H9 (cell line): ENCODE measurements around the gene GYS2. TPM values are rescaled to one million over a fixed set of nuclear protein-coding genes. Genes with fewer than 3 reads are reported as not detected.

ENCODE experiments used
- DNase-seq: peaks from one replicate; pipeline ENCODE4 v3.0.0-alpha.2; 2017
- H2AFZ ChIP-seq: one replicate; pipeline ENCODE4 v1.6.1; 2013; ENCODE audit warnings: mild to moderate bottlenecking, low read length, control low read depth, moderate library complexity
- H2AK5ac ChIP-seq: 2 replicates; pipeline ENCODE4 v1.6.1; 2013; ENCODE audit warnings: low read length, control low read depth, mixed read lengths; ENCODE audit not compliant: insufficient read length
- H2BK120ac ChIP-seq: one replicate; pipeline ENCODE4 v1.6.1; 2013; ENCODE audit warnings: low read depth, mild to moderate bottlenecking, low read length, control low read depth, inconsistent platforms; ENCODE audit not compliant: poor library complexity, severe bottlenecking
- H2BK12ac ChIP-seq: 2 replicates; pipeline ENCODE4 v1.6.1; 2013; ENCODE audit warnings: low read length, control low read depth, mixed read lengths, low read depth; ENCODE audit not compliant: insufficient read length
- H2BK15ac ChIP-seq: 2 replicates; pipeline ENCODE4 v1.6.1; 2013; ENCODE audit warnings: low read depth, low read length, control low read depth
- H2BK20ac ChIP-seq: one replicate; pipeline ENCODE4 v1.6.1; 2013; ENCODE audit warnings: low read depth, mild to moderate bottlenecking, low read length, control low read depth, inconsistent platforms; ENCODE audit not compliant: poor library complexity, severe bottlenecking
- H2BK5ac ChIP-seq: 2 replicates; pipeline ENCODE4 v1.6.1; 2013; ENCODE audit warnings: low read length, control low read depth, mixed read lengths; ENCODE audit not compliant: insufficient read length
- H3K14ac ChIP-seq: 2 replicates; pipeline ENCODE4 v1.6.1; 2013; ENCODE audit warnings: low read length, control low read depth; ENCODE audit not compliant: insufficient read depth
- H3K18ac ChIP-seq: 2 replicates; pipeline ENCODE4 v1.6.1; 2013; ENCODE audit warnings: low read depth, mild to moderate bottlenecking, mixed read lengths, low read length, control low read depth; ENCODE audit not compliant: insufficient read length
- H3K23ac ChIP-seq: 2 replicates; pipeline ENCODE4 v1.6.1; 2013; ENCODE audit warnings: low read length, control low read depth, mixed read lengths, low read depth; ENCODE audit not compliant: insufficient read length
- H3K23me2 ChIP-seq: 2 replicates; pipeline ENCODE4 v1.6.1; 2013; ENCODE audit warnings: low read depth, mild to moderate bottlenecking, mixed read lengths, low read length, control low read depth; ENCODE audit not compliant: insufficient read length, poor library complexity, severe bottlenecking
- H3K27ac ChIP-seq: 2 replicates; pipeline ENCODE4 v1.5.1; 2013; ENCODE audit warnings: low read length, control low read depth, mixed read lengths, low read depth; ENCODE audit not compliant: insufficient read length
- H3K27me3 ChIP-seq: 2 replicates; pipeline ENCODE4 v1.6.1; 2013; ENCODE audit warnings: low read length, control low read depth, inconsistent platforms; ENCODE audit not compliant: insufficient read depth
- H3K4ac ChIP-seq: 2 replicates; pipeline ENCODE4 v1.6.1; 2013; ENCODE audit warnings: low read depth, mild to moderate bottlenecking, control low read depth, inconsistent platforms, low read length, moderate library complexity
- H3K4me1 ChIP-seq: 2 replicates; pipeline ENCODE4 v1.6.1; 2013; ENCODE audit warnings: low read length, control low read depth, inconsistent platforms; ENCODE audit not compliant: insufficient read depth
- H3K4me2 ChIP-seq: 2 replicates; pipeline ENCODE4 v1.6.1; 2013; ENCODE audit warnings: low read length, control low read depth, mixed read lengths; ENCODE audit not compliant: insufficient read length, insufficient read depth
- H3K56ac ChIP-seq: 2 replicates; pipeline ENCODE4 v1.6.1; 2013; ENCODE audit warnings: low read depth, mild to moderate bottlenecking, mixed read lengths, low read length, control low read depth; ENCODE audit not compliant: insufficient read length
- H3K79me1 ChIP-seq: 2 replicates; pipeline ENCODE4 v1.6.1; 2013; ENCODE audit warnings: low read depth, mild to moderate bottlenecking, moderate library complexity, low read length, control low read depth, inconsistent platforms; ENCODE audit not compliant: insufficient read depth, poor library complexity, severe bottlenecking
- H3K79me2 ChIP-seq: 2 replicates; pipeline ENCODE4 v1.6.1; 2013; ENCODE audit warnings: low read length, control low read depth, inconsistent platforms; ENCODE audit not compliant: insufficient read depth
- H3K9ac ChIP-seq: 2 replicates; pipeline ENCODE4 v1.6.1; 2013; ENCODE audit warnings: low read length, control low read depth, mixed read lengths; ENCODE audit not compliant: insufficient read length; ENCODE audit errors: extremely low read depth
- H3K9me3 ChIP-seq: one replicate; pipeline ENCODE4 v1.6.1; 2013; ENCODE audit warnings: low read depth, low read length, inconsistent platforms; ENCODE audit not compliant: control insufficient read depth
- H3T11ph ChIP-seq: one replicate; pipeline ENCODE4 v1.6.1; 2013; ENCODE audit warnings: mild to moderate bottlenecking, low read length, control low read depth, inconsistent platforms
- H4K20me1 ChIP-seq: one replicate; pipeline ENCODE4 v1.6.1; 2013; ENCODE audit not compliant: control insufficient read depth, insufficient read length, insufficient read depth
- H4K5ac ChIP-seq: 2 replicates; pipeline ENCODE4 v1.6.1; 2013; ENCODE audit warnings: low read depth, mild to moderate bottlenecking, mixed read lengths, low read length, control low read depth; ENCODE audit not compliant: insufficient read length
- H4K8ac ChIP-seq: replicated peaks from 2 replicates; pipeline ENCODE4 v1.6.1; 2013; ENCODE audit warnings: low read length, control low read depth, mixed read lengths, low read depth; ENCODE audit not compliant: insufficient read length
- H4K91ac ChIP-seq: 2 replicates; pipeline ENCODE4 v1.6.1; 2013; ENCODE audit warnings: low read depth, mild to moderate bottlenecking, moderate library complexity, mixed read lengths, low read length, control low read depth; ENCODE audit not compliant: insufficient read length
- H3K27ac Mint-ChIP-seq, 3 experiments: 2 replicates in 2 of 3; 3 replicates in 1 of 3; pipeline ENCODE4 v1.8.0; 2020 to 2021; ENCODE audit warnings: mixed read lengths in 3 of 3, mild to moderate bottlenecking in 1 of 3, moderate library complexity in 1 of 3
- H3K27me3 Mint-ChIP-seq: 2 replicates; pipeline ENCODE4 v1.8.0; 2021; ENCODE audit warnings: low read depth, mild to moderate bottlenecking, moderate library complexity, mixed read lengths
- H3K36me3 Mint-ChIP-seq, 3 experiments: 2 replicates in 2 of 3; 3 replicates in 1 of 3; pipeline ENCODE4 v1.8.0; 2020 to 2021; ENCODE audit warnings: low read depth in 3 of 3, mixed read lengths in 3 of 3; ENCODE audit not compliant: insufficient read depth in 1 of 3
- H3K4me1 Mint-ChIP-seq, 2 experiments: 2 replicates each; pipeline ENCODE4 v1.8.0; 2020; ENCODE audit warnings: mixed read lengths in 2 of 2
- H3K4me3 Mint-ChIP-seq, 2 experiments: 2 replicates in 1 of 2; 3 replicates in 1 of 2; pipeline ENCODE4 v1.8.0; 2020 to 2021; ENCODE audit warnings: mild to moderate bottlenecking in 2 of 2, mixed read lengths in 2 of 2, moderate library complexity in 1 of 2
- H3K9me3 Mint-ChIP-seq, 2 experiments: 2 replicates in 1 of 2; 3 replicates in 1 of 2; pipeline ENCODE4 v1.8.0; 2020; ENCODE audit warnings: mild to moderate bottlenecking in 2 of 2, mixed read lengths in 2 of 2, moderate library complexity in 1 of 2
- WGBS: extraction: QIAGEN DNeasy Blood & Tissue Kit; methylation state at CpG from one replicate; pipeline ENCODE4 v1.1.7; 2013; ENCODE audit warnings: missing lambda C conversion rate, low lambda C conversion rate, mixed read lengths; ENCODE audit not compliant: insufficient read length; ENCODE audit errors: extremely low coverage; 5-methylcytosine and 5-hydroxymethylcytosine counted together
- total RNA-seq: library from RNA; stranded (reverse); gene quantifications from 2 replicates; pipeline ENCODE4 v1.2.1, GENCODE V29; 2021
- TF ChIP-seq, protein P1 (sequence below): fragments of 200-600 bp; sonication (generic); conservative IDR thresholded peaks from 3 replicates; pipeline ENCODE4 v1.8.0; 2021; ENCODE audit warnings: antibody characterized with exemption, mild to moderate bottlenecking

Gene GYS2
- total RNA-seq, 1 experiment from 2014 or later = not detected

DNA sequence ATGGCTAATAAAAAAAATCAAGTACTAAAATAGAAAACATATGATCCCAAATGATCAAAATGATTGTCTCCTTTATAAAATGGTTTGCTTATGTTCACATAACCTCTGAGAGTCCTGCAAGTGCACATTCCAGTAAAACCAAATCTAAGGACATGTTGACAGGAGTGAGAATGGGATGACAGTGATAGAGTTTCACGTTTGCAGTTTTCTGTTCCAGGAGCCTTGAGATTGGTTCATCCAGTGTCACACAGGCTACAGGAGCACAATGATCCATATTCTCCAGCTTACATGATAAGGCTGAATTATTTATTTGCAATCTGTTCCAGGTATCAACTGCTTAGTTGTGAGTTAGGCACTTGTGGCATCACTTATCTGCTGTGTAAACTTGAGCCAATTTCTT, 1.5 kb upstream of the GYS2 start:
- no peaks in the 10 kb centered on the region for H3K9me3 Mint-ChIP-seq
- no peak overlapping the region for H4K5ac ChIP-seq
- H2AFZ ChIP-seq = no peak overlapping the region
- no peak overlapping the region for H4K8ac ChIP-seq
- no peak overlapping the region for H2BK120ac ChIP-seq
- no peaks in the 10 kb centered on the region for H3K36me3 Mint-ChIP-seq
- H3K9ac ChIP-seq = no peak overlapping the region
- H3K4me2 ChIP-seq = no peak overlapping the region
- no peak overlapping the region for H3K27ac Mint-ChIP-seq
- WGBS = no CpG with 5 or more reads among the region's 1 CpG
- no peaks in the 10 kb centered on the region for H3K79me1 ChIP-seq
- no peaks in the 10 kb centered on the region for H3K9me3 ChIP-seq
- no peak for DNase-seq
- no peak overlapping the region for H2BK20ac ChIP-seq
- TF ChIP-seq, protein P1, sequence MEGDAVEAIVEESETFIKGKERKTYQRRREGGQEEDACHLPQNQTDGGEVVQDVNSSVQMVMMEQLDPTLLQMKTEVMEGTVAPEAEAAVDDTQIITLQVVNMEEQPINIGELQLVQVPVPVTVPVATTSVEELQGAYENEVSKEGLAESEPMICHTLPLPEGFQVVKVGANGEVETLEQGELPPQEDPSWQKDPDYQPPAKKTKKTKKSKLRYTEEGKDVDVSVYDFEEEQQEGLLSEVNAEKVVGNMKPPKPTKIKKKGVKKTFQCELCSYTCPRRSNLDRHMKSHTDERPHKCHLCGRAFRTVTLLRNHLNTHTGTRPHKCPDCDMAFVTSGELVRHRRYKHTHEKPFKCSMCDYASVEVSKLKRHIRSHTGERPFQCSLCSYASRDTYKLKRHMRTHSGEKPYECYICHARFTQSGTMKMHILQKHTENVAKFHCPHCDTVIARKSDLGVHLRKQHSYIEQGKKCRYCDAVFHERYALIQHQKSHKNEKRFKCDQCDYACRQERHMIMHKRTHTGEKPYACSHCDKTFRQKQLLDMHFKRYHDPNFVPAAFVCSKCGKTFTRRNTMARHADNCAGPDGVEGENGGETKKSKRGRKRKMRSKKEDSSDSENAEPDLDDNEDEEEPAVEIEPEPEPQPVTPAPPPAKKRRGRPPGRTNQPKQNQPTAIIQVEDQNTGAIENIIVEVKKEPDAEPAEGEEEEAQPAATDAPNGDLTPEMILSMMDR = no peak
- no peak overlapping the region for H3T11ph ChIP-seq
- no peak overlapping the region for H2AK5ac ChIP-seq
- H3K27me3 ChIP-seq = no peaks in the 10 kb centered on the region
- no peaks in the 10 kb centered on the region; the same call in 1 of the 2 replicates for H3K27me3 Mint-ChIP-seq
- H4K91ac ChIP-seq = no peak overlapping the region
- no peaks in the 10 kb centered on the region for H4K20me1 ChIP-seq
- H2BK15ac ChIP-seq = no peak overlapping the region
- H2BK5ac ChIP-seq = no peak overlapping the region
- H3K23ac ChIP-seq = no peak overlapping the region
- H3K23me2 ChIP-seq = no peaks in the 10 kb centered on the region
- H3K4me1 ChIP-seq = no peaks in the 10 kb centered on the region
- H3K56ac ChIP-seq = no peak overlapping the region
- no peak overlapping the region for H3K4ac ChIP-seq
- no peak overlapping the region for H3K18ac ChIP-seq
- H3K79me2 ChIP-seq = no peaks in the 10 kb centered on the region
- H3K27ac ChIP-seq = no peak overlapping the region
- H3K14ac ChIP-seq = no peak overlapping the region
- H3K4me3 Mint-ChIP-seq = no peak overlapping the region
- H2BK12ac ChIP-seq = no peak overlapping the region
- peaks cover 4 to 9% of the 10 kb centered on the region in 2 experiments; a peak in 3 of 4 replicates for H3K4me1 Mint-ChIP-seq
